HL-60/S4 treated with retinoic acid at 250 ng/mL for 4 days and 3 days (cell line): ENCODE measurements around the gene FTSJ3.

Experiments
- in situ Hi-C: fragments of 300-500 bp; cut with MboI; formaldehyde crosslinking; loops from 2 replicates; pipeline ENCODE4 v1.7.0; 2022; ENCODE audit warnings: low sequenced_read_pairs

Gene FTSJ3

DNA sequence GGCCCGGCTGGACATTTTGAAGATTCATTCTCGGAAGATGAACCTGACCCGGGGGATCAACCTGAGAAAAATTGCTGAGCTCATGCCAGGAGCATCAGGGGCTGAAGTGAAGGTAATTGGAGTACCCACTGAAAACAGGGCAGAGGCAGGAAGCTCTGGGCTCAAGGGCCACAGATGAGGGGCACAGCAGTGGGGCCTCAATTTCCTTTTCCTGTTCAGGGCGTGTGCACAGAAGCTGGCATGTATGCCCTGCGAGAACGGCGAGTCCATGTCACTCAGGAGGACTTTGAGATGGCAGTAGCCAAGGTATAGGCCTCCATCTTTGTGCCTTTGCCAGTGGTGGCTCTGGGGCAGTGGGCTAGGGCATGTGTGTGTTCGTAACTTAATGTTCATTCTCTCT, 4.0 kb upstream of the FTSJ3 start:
- in situ Hi-C loops, result loop anchor here (25.0 kb wide), 1 partner anchor 394 kb away; the partner anchor contains the start of gene CYB561

DNA sequence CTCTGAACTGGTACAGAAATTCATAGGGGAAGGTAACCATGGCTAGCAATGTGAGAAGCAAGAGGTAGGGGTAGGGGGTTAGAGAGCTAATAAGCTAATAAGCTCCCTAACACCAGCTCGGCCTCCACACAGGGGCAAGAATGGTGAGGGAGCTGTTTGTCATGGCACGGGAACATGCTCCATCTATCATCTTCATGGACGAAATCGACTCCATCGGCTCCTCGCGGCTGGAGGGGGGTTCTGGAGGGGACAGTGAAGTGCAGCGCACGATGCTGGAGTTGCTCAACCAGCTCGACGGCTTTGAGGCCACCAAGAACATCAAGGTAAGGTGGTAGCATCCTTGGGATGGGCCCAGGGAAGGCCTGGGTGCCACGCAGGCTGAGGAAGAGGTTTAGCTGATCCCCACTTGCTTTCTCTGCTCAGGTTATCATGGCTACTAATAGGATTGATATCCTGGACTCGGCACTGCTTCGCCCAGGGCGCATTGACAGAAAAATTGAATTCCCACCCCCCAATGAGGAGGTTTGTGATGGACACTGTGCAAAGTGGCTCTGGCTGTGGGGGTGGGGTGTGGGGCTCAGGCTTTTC, 3.5 kb upstream of the FTSJ3 start:
- in situ Hi-C loops, result loop anchor here (25.0 kb wide), 1 partner anchor 394 kb away; the partner anchor contains the start of gene CYB561

DNA sequence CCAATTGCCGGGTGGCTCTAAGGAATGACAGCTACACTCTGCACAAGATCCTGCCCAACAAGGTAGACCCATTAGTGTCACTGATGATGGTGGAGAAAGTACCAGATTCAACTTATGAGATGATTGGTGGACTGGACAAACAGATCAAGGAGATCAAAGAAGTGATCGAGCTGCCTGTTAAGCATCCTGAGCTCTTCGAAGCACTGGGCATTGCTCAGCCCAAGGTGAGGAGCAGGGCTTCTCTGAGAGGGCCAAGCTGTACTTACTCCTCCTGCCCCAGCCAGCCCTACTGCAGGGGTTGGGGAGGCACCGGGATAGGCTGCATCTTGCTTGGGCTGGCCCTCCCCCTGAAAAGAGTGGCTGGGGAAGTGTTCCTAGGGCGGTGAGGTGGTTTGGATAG, 2.8 kb upstream of the FTSJ3 start:
- in situ Hi-C loops, result loop anchor here (25.0 kb wide), 1 partner anchor 393 kb away; the partner anchor contains the start of gene CYB561

DNA sequence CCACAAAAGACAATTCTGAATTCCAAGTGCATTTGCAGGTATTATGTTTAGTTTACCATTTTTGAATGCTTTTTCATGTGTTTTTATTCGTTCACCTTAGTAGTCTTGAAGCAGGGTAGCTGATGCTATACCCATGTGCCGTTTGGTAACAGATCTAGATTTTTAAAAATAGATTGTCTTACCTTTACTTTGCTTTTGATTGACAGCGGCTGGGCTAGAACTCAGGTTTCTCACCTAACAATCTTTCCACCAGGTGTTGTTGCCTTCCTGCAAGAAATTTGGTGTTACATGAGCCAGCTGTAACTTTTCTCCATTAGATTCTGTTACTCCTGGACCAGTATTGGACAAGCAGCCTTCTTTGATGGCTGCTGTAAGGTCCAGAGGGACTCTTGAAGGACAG, 1.5 kb upstream of the FTSJ3 start:
- in situ Hi-C loops, result loop anchor here (25.0 kb wide), 1 partner anchor 392 kb away; the partner anchor contains the start of gene CYB561

DNA sequence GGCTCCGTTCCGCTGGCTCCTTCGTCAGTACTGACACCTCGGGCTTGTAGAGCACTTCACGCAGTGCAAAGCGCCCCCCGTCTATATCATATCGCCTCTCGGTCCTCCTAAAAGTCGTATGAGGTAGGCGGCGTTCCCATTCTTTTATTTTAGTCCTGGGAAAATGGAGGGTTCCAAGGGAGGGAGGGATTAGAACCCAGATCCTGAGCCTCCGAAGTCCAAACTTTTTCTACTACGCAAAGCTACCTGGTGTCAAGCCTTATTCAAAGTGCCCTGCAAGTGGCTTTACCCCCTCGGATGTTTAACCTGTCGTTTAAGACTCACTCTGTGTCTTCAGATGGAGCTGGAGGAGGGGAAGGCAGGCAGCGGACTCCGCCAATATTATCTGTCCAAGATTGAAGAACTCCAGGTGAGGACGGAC, 348 bp upstream of the FTSJ3 start:
- in situ Hi-C loops, result loop anchor here (25.0 kb wide), 1 partner anchor 391 kb away; the partner anchor contains the start of gene CYB561

DNA sequence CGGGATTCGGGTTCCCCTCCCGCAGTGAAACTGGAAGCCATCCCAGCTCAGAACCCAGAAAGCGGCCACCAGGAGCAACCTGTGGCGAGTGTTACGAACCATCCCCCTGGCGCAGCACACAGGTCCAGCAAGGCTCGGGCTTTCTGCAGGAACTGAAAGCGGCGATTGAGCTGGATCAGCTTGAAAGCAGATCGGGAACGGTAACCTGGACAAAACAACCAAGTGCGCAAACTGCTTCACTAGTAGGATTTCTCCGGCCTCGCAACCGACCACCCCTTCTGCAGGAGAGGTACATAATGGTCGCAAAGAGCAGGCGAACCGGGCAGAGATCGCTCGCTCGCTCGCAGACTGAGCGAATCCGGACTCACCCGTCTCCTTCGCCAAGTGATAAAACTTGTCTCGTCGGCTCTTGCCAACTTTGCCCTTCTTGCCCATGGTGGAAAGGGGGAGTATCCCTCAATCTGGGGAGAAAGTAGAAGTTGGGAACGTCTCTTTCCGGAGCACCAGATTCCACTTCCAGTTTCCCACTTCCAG, 928 bp downstream of the FTSJ3 start:
- in situ Hi-C loops, result loop anchor here (25.0 kb wide), 1 partner anchor 389 kb away; the partner anchor contains the start of gene CYB561

GRCh38 chr17:63824362-63824761, 3.1 kb downstream of the FTSJ3 start:
- in situ Hi-C loops, result no loop called here

DNA sequence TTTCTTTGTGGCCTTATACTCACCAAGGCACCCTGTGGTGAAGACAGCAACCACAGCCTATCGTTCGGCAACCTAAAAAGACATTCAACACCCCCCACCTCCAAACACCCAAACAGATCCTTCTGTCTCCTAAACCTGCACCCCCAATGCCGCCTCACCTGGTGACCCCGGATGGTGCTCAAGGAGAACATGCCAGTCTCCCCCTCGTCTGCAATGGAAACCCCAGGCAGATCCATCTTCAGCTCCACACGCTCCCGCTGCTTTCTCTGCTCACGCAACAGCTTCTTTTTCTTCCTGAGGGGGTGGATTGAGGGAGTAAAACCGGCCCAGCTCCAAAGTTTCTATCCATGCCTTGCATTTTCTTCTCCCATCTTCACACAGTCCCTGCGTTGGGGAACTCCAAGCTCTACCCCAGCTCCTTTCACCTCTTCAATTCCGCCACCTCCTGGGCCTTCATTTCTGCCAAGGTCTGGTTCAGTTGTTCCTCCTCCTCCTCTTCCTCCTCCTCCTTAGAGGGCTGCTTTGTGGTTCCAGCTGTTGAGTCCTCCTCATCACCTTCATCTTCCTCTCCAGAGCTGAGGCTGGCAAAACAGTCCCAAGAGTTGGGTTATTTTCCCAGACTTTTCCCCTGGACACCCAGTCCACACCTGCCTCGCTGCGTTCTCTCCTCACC, 3.7 kb downstream of the FTSJ3 start:
- in situ Hi-C loops, result no loop called here

- in situ Hi-C loops, result no loop called here
Measured at GRCh38 chr17:63822537-63822936, 4.9 kb downstream of the FTSJ3 start.

DNA sequence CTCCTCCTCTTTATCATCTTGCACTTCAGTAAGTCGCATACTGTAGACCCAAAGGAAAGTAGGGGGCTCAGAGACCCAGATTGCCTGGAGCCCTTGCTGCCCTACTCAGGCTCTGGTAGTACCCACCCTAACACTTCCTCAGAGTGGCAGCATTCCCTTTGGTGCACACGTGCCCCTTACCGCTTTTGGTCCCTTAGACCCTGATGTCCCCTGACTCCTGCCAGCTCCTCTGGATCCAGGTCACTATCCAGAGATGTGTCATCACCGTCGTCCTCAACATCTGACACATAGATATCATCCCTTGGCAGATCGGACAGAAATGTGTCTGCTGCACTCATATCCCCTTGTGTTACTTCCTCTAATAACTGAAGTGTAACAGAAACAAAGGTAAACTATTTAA, 5.7 kb downstream of the FTSJ3 start:
- in situ Hi-C loops, result no loop called here

DNA sequence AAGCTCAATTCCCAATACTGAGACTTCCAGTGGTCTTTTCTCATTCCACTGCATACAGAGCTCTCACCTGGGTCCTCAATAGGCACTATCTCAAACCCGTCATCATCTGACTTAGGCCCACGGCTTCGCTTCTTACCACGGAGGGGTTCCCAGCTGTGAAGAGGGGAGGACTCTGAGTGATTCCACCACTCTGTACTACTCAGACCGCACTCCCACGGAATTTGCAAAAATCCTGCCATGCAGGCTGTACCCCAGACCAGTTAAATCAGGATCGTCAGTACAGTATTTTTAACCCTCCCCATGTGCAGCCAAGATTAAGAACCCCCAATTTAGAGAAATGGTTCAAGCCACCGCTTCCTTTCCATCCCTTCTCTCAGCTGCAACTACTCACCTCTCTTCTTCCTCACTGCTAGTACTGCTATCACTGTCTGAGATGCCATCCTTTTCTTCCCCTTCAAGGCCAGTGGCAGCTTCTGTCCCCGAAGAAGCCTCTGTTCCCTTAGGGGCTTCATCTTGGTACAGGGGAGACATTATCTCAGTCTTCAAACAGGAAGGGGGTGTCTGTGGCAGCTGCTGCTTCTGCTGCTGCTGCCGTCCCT, 6.4 kb downstream of the FTSJ3 start:
- in situ Hi-C loops, result no loop called here

- in situ Hi-C loops, result no loop called here
Measured at GRCh38 chr17:63819585-63820537, 7.6 kb downstream of the FTSJ3 start.

- in situ Hi-C loops, result no loop called here
Measured at GRCh38 chr17:63819131-63819530, 8.3 kb downstream of the FTSJ3 start.

GRCh38 chr17:63817736-63818385, 9.6 kb downstream of the FTSJ3 start:
- in situ Hi-C loops, result no loop called here

DNA sequence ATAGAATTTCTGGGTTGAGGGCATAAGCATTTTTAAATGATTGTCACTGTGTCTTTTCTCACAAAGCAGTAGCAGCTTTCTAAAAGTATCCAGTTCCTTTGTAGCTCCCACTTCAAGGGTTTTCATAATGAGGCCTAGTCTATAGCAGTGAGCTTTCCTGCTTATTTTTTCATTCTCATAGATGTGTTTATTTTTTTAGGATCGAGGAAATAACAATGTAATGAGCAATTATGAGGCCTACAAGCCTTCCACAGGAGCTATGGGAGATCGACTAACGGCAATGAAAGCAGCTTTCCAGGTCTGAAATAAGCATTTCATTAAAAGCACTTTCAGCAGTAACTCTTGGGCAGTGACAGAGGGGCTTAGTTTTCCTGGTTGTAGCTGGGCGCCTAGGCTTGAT, 10.8 kb downstream of the FTSJ3 start:
- in situ Hi-C loops, result no loop called here

DNA sequence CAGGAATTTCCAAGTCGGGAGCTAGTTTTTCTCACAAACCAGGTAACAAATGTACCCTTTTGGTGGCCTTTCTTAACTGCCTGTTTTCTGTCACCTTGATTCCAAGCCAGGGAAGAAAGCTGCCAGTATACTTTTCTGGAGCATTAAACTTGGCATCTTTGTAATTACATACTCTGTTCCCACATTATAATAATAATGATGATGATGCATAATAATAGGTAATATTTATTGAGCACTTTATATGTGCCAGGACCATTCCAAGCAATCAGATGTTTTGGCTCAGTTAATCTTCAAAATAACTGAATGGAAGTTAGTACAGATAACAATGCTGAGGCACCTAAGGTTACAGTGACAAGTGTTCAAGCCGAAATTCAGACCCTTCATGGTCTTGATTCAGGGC, 11.3 kb downstream of the FTSJ3 start:
- in situ Hi-C loops, result no loop called here

GRCh38 chr17:63809970-63810369, 17.5 kb downstream of the FTSJ3 start:
- in situ Hi-C loops, result no loop called here

DNA sequence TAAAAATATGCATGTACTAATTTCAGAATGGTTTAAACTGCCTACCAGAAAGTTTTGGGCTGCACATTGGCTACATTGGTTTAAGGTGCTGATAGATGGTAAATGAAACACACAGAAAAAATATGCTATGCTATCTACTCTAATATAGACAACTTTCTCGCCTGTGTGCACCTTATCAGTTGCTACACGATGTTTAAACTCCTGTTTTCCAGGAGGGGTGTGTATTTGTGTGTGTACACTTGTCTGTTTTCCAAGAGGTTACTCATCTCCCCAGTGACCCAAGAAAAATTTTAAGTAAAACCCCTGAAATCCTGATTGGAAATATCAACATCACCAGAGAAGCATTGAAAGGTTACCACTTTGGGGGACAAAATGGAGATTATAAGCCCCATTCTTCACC, 21.9 kb downstream of the FTSJ3 start:
- in situ Hi-C loops, result no loop called here

DNA sequence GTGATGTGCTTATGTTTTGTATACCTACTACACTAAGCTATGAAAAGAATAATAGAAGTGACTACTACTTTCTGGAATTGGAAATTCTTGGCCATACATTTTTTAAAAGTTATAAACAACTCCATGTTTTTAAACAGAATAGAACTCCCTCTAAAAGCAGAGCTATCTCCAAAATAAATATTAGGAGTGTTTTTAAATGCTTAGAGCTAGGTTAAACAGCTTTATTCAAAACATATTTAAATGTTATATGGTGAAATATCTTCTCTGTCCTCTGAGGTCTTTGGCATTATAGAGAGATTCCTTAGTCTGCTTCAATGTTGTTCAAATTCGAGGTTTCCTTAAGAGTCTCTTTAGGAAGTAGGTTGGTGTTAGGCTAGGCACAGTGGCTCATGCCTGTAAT, 23.1 kb downstream of the FTSJ3 start:
- in situ Hi-C loops, result no loop called here

GRCh38 chr17:63800783-63801182, 26.7 kb downstream of the FTSJ3 start:
- in situ Hi-C loops, result no loop called here
